ENCODE results near the gene COL24A1.
"Not testable (repeated sequence)": the region's sequence is repeated elsewhere in the genome, so short reads cannot be mapped to it uniquely, and the experiment has no call there.

Gene COL24A1

DNA sequence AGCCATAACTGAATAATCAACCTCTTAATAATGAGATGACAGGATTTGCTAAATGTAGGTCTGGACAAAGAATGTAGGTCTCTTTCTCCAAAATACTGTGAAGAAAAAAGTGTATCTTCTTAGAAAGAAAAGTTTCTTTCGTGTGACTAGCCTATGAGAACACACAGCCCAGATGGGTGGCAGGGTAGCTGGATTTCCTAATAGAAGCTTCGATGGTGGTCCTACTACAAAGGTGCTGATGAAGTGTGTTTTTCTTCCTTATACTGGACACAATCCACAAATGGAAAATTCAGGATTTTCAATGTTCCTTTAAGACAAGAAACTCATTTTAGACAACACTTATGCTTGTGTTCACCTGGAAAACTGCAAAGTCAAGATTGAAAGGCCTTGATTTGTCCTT lies 358.2 kb downstream of the COL24A1 start:
- no peak for DNase-seq

DNA sequence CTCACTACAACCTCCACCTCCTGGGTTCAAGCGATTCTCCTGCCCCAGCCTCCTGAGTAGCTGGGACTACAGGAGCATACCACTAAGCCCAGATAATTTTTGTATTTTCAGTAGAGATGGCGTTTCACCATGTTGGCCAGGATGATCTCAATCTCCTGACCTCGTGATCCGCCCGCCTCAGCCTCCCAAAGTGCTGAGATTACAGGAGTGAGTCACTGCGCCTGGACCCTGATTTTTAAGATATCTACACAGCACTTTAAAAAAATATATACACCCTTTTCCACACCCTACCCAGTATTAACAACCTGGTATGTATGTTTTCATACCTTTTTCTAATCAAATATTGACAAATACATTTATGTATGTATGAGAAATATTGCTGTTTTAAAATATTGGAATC lies 379.6 kb downstream of the COL24A1 start:
- not testable (repeated sequence) for DNase-seq

DNA sequence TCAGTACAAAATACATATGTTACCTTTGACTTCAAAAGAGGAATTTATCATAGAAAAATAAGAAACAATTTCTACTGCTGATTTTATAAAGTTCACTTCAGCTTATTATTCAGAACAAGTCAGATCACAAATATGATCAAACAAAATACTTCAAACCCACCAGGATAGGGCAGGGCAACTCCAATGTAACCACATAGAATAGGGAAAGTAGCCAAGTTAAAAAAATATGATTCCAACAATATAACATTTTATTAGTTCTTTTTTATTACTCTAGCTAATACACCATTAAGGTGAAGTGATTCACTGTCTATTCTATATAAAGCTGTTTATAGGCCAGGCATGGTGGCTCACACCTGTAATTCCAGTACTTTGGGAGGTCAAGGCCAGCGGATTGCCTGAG lies 393.8 kb downstream of the COL24A1 start:
- no peak for DNase-seq

DNA sequence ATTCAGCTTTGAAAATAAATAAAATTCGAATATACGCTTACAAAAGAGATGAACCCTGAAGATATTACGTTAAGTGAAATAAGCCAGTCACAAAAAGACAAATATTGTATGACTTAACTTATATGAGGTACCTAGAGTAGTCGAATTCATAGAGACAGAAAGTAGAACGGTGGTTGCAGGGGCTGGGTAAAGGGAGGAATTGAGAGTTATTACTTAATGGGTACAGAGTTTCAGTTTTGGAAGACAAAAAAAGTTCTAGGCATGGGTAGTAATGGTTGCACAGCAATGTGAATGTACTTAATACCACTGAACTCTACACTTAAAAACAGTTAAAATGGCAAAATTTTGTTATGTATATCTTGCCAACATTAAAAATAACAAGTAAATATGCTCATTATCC lies 399.7 kb downstream of the COL24A1 start:
- DNase-seq = no peak

DNA sequence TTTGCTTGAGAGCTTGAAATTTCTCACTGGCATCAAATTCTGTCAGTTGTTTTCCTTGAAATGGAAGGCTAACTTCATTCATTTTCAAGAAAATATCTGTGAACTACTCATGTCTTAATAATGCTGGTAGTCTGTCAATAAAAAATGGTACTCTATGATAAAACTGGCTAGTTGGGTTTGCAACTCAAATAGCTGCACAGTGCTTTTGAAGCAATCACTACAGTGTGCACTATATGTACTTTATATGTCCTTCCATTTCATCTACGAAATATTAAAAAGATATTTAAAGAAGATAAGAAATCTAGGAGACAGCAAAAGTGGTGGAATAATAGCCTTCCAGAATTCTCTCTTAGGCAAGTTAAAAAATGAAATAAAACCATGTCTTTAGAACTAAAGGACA lies 408.5 kb downstream of the COL24A1 start:
- DNase-seq = no peak

DNA sequence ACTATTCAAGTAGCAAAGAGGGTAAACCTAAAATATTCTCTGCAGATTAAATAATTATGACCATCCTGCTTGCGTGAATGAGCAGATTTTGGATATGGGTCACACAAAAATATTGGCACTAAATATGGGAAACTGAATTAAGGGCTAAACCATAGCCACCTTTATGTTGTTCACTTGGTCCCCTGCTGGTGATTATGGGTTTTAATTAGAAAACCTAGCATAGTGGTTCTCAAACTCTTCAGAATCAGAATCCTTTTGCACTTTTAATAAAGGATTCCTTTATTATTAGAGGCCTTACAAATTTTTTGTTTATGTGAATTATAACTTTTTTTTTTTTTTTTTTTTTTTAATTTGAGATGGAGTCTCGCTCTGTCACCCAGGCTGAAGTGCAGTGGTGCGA lies 409.8 kb downstream of the COL24A1 start:
- no peak for DNase-seq

DNA sequence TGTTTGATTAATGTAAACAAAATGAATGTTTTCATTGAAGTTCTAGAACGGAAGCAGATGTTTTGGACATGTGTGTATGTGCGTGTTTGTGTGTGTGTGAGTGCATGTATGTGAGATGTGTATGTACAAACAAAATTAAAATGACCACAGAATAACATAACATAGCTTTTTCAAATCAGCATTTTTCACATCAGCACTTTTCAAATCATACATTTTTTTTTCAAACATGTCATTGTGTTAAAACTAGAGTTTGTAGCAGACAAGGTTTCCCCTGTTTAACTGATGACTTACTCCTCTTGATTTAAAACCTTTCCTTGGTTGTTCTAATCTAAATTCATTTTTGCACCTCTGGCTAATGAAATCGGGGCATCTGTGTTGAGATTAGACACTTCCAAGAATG lies 412.8 kb downstream of the COL24A1 start:
- no peak for DNase-seq

DNA sequence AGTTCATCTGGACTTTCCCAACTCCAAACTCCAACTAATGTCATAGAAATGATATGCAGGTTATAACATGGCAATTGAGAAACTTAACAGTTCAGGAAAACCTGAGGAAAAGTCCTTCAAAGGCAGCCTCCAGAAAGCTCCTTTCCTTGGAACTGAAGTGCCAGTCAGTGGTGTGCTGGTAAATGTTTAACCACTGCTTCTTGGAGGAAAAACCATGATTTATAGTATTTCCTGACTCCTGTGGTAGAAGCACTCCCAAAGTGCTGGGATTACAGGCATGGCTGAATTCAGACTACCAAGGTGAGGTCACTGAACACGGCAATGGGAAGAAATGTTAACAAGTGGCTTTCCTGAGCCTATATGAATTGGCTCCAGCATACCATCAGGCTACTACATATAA lies 421.6 kb downstream of the COL24A1 start:
- no peak for DNase-seq

DNA sequence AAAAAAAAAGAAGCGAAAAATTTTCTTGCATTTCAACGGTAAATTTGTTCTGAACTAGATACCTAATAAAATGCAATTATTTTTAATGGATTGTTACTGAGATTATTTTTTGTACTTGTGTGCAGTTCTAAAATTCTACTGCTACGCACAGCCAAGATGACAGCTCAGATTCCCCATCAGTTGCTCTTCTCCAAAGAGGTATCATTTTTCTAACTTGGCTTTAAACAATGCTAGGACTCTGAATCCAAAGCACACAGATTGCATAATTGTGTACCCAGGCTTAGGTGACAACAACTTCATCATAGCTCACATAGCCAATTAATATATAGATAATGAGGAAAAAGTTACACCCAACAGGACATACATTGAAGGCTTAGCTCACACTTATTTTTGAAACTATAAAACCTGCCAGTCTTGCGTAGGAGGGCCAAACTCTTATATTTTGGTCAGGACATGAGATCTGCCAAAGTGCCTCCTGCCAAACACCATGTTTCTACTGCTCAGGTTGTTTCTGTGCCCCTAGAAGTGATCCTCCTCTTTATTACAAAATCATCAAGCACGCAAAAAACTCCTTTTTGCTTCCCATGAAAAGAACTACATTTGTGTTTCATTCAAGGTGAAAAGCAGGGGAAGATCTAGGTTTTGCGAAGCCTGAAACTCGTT lies 437.8 kb downstream of the COL24A1 start:
- no peak for DNase-seq

DNA sequence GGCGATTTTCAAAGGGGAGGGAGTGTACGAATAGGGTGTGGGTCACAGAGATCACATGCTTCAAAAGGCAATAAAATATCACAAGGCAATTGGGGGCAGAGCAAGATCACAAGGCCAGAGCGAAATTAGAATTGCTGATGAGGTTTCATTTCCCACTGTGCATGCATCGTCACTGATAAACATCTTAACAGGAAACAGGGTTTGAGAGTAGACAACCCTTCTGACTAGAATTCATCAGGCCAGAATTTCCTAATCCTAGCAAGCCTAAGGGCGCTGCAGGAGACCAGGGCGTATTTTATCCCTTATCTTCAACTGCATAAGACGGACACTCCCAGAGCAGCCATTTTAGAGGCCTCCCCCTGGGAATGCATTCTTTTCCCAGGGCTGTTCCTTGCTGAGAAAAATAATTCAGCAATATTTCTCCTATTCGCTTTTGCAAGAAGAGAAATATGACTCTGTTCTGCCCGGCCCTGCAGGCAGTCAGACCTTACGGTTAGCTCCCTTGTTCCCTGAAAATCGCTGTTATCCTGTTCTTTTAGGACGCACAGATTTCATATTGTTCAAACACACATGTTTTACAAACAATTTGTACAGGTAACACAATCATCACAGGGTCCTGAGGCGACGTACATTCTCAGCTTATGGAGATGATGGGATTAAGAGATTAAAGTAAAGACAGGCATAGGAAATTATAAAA lies 442.0 kb downstream of the COL24A1 start:
- not testable (repeated sequence) for DNase-seq

DNA sequence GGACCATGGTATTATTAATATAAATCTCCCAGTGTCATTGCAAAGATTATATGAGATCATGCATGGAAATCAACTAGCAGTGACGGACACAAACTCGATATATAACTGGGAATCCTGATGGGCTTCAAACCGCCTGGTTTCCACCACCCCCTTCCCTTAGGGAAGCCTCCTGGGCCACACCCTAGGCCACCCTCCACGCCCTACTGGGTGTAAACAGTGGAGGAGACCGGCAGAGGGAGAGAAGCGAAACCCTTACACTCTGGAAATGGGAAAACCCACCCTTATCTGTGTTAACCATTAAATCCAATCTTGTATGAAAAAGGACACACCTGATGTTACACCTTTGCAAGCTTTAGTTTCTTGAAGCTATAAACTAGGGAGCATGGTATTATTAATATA lies 447.7 kb downstream of the COL24A1 start:
- peak; percentile 59 for DNase-seq

DNA sequence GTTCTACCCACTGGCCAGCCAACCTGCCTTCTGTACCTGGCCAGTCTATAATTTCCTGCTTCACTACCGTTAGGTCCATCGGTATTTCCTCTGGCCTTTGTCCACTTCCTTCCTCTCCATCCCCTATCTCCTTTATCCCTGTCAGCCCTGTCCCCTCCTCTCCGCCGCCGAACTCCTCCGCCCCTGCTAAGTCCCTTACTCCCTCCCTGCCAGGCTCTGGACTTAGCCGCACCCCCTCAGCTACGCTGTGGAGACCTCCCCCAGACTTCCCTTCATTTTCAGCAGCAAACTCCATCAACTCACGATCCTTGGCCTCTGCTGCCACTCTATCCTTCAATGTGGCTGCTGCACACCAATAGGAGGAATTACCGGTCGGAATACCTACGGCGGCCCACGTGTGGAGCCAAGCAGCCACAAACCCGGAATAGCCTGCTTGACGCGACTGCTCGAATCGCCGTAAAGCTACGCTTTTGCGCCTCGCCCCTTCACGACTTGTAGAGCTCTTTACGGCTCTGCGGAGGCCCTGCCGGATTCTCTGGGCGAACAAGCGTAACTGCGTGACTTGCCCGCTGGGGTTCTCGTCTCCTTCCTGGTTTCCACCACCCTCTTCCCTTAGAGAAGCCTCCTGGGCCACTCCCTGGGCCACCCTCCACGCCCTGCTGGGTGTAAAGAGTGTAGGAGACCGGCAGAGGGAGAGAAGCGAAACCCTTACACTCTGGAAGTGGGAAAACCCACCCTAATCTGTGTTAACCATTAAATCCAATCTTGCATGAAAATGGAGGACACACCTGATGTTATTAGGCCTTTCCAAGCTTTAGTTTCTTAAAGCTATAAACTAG lies 448.4 kb downstream of the COL24A1 start, which contains the start of gene ZNHIT6:
Gene ZNHIT6, minus strand, starts transcription at position 444 of the 839 bp plus-strand sequence. Its CDS starts 149 bp downstream, at position 295.
- DNase-seq = peak; percentile 90

DNA sequence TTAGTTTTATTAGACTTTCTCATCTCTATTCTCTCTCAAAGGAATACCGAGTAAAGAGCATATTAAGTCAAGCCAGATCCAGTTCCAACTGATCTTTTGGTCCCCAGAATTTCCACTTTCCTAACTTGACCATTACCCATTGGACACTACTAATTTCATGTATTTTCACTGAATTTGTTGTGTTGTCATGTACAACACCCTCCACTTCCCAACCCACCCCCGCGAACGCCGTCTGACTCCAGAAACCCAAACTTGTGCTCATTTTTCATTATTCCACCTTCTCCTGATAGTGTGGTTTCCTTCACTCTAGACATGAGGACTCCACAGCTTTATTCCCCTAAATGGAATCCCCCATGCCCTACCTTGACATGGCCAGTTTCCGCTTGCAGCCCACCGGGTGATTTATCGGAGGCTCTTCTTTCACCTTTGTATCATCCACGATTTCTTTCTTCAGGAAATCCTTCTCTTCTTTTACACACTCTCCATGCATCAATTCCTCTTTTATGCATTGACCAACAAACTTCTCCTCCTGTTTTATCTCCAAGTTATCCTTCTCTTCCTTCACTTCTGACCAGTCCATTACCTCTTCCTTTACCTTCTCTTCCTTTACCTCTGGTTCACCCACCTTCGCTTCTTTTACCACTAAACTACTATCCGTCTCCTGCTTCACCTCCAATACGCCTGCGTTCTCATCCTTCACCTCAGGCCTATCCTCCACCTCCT lies 449.1 kb downstream of the COL24A1 start:
- DNase-seq = no peak

DNA sequence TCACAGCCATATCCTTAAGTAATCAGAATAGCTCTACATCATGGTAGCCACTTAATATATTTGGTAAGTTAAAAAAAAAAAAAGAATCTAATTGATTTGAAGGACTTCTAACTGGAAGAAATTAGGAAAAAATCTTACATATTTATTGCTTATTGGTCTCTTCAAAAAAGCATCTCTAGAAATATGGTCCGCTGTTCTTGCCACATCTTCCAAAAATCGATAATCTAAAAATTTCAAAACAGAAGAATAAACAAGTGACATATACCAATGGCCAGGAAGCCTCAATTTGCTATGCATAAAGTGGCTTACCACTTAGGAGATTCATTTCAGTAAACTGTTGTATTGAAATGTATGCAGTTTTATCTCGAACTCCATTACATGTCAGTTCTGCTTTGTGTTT lies 450.6 kb downstream of the COL24A1 start:
- DNase-seq = no peak

DNA sequence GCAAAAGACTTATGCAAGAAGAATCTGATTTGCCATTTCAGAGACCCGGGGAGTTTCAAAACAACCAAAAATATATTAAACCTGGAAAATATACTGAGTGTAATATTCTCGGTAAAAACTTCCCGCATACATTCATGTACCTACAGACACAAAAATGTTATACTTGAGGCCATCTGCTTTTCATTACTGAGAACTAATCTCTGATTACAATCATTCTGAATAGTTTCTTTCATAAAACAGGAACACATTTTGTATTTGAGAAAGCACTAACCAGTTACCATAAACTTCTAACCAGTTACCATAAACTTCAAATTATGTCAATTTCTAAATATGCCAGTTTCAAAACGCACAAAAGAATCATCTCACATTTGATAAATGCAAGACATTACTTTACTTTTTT lies 456.1 kb downstream of the COL24A1 start:
- no peak for DNase-seq

DNA sequence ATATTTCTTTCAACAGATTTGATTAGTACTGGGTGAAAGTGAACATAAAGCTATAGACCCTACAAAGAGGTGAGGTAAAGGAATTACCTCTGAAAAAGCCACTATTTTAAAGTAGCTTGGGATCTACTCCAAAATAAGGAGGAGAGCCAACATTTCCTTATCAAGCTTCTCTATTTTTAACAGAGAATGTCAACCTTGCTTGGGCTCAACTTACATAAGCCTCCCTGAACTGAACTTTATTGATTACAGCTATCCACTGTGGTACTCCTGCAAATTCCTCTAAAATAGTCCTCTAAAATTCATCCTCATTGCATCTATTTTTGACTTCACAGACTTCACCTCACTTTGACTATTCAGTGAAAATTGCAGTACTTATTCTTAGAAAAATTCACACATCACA lies 458.7 kb downstream of the COL24A1 start:
- DNase-seq = no peak

DNA sequence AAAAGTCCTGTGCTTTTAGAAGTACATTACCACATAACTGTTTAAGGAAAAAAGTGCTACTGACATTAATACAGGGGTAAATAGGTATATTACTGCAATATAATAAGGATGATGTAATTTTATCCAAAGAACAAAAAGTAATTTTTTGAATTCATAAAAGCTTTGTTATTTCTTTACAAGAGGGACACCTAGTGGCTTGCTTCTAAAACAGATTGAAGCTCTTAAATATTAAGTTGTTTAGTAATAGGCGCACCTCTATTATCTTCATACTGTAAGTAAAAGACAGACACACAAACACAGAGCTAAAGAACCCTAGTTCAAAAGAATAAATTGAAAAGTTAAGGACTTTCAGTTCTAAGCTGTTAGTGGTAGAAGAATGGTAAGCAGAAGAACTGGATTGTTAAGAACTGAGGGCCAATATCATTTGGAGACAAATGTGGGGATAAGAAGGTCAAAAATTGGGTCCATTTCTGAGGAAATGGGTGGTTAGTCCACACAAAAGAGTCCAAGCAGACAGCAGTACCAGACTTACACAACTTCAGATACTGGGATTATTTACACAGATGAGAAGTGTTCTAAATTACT lies 463.8 kb downstream of the COL24A1 start:
- DNase-seq = no peak

DNA sequence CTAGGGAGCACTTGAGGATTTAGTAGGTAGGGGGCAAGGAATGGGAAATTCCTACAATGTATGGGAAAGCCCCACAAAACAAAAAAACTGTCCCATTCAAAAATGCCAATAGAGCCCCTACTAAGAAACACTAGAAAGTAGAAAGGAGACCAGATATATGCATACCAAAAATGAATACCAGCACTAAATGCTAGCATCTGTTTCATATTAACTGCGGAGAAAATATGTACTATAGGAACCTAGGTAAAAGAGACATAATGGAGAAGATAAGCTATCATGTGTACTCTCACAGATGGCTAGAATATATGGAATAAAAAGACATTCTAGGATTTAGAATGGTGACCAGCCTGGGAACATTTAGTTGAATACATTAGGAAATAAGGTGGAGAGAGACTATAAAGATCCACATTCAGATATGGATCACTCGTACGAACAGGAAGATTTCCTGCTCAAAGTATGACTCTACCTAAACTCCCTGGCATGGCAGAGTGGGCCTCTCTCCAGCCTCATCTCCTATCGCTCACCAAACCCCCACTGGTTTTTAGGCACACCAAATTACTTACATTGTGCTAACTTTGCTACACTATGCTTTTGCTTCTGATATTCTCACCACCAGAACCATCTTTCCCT lies 466.7 kb downstream of the COL24A1 start:
- DNase-seq = no peak

DNA sequence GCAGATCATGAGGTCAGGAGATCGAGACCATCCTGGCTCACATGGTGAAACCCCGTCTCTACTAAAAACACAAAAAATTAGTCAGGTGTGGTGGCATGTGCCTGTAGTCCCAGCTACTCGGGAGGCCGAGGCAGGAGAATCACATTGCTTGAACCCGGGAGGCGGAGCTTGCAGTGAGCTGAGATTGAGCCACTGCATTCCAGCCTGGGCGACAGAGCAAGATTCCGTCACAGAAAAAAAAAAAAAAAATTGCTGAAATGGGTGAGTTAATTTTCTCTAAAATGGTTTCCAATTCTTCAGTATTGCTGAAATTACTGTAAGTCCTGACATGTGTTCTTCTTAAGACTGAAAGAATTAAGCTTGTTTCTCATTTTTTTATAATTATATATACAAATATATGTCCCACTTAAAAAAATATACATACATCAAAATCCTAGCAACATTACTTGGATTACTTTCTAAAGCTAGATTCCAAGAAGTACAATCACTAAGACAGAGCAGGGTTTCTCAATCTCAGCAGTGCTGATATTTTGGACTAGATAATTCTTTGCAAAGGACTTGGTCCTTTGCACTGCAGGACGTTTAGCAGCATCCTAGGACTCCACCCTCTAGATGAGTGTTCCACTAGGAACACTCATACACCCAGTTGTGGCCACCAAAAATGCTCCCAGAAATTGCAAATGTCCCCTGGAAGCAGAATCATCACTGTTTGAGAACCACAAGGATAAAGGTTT lies 473.1 kb downstream of the COL24A1 start:
- DNase-seq = no peak

DNA sequence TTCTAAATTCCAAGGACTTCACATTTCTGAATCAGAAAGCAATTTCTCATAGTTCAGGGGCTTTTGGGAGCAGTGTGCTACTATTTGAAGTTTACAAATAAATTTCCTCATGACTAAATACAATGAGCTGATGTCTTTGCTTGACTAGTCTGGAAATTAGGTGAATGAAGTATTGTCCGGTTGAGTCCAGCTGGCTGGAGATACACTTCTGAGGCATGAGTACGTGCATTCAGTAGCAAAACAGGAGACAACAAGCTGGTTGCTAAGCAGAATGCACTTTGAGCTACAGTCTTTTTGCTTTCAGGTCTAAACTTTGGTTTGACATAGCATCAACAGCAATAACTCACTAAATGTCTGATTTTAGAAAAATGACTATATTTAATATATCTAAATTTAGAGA lies 475.5 kb downstream of the COL24A1 start:
- DNase-seq = no peak

All from activated CD8-positive, alpha-beta memory T cell treated with anti-CD3 and anti-CD28 coated beads for 24 hours (primary cell).